HG02870 (cell line): ENCODE measurements around the gene BRD3OS.
"Not testable (repeated sequence)": the region's sequence is repeated elsewhere in the genome, so short reads cannot be mapped to it uniquely, and the experiment has no call there.

Experiments used
- ATAC-seq: cut with Tn5 transposase; IDR thresholded peaks from one replicate; pipeline ENCODE4 v1.9.1; 2021; ENCODE audit warnings: mild to moderate bottlenecking, moderate library complexity; ENCODE audit not compliant: unreplicated experiment

The BRD3OS gene

DNA sequence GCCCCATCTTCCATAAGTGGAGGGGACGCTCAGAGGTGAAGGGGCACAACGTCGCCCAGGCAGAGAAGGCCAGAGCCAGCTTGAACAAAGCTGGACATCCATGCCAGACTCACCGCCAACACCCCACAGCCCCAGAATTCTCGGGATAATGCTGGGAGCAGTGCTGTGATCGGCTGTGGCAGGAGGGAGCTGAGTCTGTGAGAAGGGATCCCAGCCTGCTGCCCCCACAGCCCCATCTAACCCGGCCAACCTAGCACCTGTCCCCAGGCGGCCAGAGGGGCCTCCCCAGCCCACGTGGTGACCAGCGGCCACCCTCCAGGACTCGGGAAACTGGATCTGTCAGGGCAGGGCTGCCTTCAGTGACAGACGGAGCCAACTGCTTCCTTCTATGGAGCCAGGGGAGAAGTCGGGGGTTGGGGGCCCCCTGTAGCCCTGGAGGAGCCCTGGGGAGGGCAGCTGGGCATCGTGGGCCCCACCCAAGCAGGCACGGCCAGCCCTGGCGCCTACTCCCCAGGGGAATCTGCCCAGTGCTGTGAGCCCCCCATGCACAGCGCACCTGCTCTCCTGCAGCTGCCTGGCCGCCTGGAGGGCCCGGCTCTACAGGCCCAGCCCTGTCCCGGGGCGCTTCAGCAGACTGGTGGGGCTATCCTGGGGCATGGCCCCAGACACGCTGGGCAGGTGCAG, 36.5 kb downstream of the BRD3OS start:
- no peak for ATAC-seq

DNA sequence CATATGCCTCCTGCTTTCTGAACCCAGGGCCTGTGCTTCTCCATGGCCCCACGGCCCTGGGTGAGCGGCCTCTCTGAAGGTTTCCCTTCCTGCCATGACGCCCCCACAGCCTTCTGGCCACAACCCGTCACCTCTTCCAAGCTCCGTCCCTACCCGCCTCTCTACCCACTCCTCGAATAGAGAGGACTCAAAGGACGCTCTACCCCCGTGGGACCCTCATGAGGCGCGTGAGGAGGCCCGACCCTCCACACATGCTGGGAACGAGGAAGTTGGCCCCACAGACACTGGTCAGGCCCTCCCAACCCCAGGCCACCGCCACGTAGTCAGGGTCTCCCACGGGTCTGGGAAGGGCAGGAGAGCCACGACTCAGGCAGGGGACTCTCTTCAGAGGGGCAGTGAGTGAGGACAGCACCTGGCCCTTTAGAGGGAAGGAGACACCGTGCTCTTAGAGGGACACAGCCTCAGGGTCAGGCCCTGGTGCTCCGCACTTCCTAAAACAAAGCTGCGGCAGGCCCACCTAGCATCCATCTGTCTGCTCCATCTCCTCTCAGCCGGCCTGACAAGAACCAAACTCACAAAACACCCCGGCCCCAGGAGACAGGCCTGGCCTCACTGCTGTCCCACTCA, 37.3 kb downstream of the BRD3OS start:
- ATAC-seq: no peak

DNA sequence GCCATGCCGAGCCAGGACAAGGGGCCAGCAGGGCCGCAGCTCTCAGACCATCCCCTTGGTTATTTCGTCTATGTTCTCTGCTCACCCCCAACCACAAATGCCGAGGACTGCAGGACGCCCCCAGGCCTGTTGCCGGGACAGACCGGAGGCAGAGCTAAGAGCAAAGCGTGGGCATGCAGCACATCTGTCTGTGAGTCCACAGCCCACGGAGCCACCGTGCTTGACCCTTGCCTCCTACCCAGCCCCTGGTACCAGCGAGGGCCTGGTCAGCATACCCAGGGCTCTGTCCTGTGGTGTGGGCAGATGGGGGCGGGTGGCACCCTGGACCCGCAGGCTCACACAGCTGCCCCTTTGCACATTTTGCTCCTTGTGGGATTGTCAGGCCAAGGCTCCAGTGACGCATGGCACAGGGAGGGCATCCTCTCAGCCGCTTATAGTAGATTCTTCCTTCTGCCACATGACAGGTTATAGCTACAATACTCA, 37.8 kb downstream of the BRD3OS start:
- no peak for ATAC-seq

DNA sequence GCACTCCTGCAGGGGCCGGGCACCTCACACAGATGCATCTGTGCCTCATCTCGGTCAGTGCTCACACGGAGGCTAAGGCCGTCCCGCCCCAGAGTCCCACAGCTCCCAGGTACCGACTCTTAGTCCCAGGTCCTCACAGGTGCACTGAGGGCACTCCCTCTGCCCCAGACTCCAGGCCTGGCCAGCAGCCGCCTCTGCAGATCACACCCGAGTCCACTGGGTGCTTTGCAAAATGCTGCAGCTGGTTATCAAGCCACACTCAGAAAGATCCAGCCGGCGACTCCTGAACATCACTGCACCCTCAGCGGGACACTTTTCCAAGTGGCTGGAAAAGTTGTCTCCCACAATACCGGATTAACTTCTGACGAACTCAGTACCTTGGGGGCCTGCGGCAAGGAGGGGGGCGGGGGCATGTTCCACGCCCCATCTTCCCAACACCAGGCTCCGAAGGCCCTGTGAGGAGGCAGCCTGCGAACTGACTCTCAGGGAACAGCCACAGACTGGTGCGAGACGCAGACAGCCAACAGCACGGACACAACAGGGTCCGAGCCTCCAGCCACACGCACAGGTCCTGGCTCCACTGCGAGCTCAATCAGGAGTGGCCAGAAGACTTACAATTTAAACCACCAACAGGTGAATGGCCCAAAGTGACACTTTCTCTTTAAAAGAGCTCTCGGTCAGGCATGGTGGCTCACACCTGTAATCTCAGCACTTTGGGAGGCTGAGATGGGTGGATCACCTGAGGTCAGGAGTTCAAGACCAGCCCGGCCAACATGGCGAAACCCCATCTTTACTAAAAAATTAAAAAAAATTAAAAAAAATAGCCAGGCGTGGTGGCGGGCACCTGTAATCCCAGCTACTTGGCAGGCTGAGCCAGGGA, 38.5 kb downstream of the BRD3OS start:
- ATAC-seq: no peak

DNA sequence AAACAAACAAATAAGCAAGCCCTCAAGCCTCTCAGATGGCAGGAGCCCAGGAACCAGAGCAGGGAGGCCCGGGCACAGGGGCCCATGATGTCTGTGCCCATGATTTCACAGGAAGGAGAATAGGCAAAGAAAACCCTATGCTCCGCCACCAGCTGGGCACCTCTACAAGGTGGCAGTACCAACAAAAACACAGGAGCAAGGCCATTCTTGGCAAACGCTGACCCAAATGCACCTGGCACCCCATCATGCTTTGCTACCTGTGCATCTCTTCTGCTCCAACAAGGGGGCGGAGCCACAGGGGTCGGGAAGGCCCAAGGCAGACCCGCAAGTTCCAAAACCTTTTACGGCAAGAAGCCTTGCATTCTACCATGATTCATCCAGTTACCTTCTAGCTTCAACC, 39.4 kb downstream of the BRD3OS start:
- no peak for ATAC-seq

DNA sequence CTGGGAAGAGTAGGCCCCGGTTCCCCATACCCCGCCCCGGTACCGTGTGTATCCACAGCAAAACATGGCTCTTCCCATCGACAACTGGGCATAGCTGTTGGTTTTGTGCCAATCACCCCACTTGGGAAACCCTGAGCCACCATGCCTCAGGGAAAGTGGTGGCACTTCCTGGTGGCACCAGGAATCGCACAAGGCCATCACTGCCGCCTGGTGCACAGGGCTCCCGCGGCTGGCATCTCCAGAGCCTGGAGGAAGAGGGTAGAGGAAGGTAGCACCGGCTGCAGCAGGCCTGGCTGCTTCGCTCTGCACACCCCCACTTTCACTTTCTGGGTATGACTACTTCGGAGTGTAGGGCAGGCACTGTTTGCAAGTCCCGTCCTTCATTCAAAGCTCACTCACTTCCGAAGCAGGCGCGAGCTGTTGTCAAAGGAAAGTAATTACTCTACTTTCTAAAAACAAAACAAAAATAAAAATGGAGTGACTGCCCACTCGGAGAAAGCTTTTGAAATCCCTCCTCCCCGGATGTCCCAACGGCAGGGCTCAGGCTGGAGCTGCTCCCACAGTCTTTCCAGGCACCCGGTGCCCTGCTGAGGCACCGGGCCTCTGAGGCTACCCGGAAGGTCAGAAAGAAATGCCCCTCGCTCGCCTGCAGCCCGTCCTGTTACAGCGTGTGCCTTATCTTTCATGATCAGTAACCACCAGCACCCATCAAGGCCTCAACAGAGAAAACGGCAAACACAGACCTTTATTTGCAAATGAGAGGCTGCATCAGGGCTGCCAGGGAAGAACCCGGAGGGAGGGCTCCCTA, 40.5 kb downstream of the BRD3OS start:
- peak; percentile 28 for ATAC-seq

DNA sequence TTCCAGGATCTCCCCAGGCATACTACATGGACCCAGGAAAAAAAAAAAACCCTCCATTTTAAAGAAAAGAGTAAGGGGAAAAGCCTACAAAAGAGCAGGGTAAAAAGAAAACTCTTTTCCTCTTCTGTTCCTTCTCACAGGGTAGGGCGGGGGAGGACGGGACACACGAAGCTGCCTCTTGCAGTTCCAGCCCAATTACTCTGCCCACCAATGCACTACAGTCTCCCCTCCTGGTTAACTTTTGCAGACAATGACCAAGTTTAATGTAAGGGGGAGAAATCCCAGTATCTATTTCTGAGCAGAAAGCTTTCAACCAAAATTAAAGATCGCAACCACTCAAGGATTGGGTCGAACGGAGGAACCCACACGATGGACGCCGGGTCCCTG, 41.2 kb downstream of the BRD3OS start:
- no peak for ATAC-seq

DNA sequence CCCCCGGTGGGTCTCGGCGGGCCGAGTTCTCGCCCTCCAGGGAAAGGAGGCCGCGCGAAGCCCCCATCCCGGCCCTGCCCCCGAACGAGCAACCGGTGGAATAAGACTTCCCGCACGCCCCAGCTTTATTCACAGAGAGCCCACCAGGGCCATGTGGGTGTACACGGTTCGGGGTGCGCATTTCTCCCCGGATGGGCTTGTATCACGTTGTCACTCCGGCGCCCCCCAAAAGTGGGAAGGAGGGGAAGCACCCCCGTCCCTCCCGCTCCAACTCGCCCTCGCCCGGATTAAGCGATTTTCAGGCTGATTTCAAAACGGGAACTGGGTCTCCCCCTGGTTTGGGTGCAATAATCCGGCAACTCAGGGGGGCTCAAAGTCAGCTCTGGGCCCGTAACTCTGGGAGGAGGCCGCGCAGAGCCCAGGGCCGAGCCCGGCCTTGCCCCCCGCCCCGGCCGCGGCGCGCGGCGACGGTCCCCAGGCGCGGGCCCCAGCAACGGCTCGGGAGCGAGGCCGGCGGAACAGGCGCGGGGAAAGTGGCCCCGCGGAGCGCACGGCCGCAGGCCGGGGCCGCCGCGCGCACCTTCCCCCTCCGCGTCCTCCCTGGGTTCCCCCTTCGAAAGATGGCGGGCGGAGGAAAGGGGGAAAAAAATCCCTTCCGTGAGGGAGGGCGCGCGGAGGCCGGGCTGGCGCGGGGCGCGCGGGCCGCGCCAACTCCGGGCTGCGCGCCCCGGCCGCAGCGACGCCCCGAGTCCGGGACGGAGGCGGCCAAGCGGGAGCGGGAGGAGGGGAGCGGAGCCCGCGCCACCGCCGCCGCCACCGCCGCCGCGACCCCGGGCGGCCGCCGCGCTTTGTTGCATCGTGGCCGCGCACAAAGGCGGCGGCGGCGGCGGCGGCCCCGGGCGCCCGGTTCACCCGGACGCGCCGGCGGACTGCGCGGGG, 41.9 kb downstream of the BRD3OS start:
- ATAC-seq: peak; percentile 10

DNA sequence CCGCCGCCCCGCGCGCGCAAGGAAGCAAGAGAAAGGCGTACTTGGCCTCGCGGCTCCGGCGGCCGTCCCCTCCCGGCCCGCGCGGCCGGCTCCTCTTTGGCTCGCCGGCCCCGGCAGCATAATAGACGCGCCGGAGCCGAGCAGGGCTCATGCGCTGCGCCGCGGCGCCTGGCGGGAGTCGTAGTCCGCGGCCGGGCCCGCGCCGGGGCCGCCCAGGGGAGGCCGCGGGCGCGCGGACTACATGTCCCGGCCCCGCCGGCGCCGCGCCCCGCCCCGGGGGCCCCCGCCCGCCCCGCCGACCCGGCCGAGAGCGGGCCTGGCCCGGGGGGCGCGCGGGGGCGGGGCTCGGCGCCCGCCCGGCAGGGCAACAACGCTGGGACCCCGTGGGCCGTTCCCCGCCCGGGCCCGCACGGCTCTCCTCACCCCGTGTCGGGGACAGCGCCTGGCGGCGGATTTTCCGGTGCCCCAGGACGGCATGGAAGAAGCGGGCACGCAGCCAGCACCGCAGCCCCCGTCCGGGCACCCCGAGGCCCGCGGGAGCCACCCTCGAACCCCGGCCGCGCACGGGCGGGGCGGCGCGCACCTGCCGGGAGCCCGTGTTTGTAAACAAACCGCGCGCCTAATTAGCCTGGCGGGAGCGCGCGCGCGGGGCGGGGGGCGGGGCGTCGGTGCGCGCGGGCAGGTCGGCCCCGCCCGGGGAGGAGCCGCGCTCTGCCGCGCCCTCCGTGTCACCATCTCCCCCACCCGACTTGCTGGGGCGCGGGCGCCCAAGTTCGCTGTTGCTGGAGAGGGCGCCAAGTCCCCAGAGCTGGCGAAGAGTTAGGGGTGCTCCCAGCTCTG, 42.8 kb downstream of the BRD3OS start, which contains the start of gene BRD3:
Gene BRD3, minus strand, starts transcription at position 123 of the 840 bp plus-strand sequence. CDS start 14,549 bp downstream, outside the sequence.
- peak; percentile 68 for ATAC-seq

DNA sequence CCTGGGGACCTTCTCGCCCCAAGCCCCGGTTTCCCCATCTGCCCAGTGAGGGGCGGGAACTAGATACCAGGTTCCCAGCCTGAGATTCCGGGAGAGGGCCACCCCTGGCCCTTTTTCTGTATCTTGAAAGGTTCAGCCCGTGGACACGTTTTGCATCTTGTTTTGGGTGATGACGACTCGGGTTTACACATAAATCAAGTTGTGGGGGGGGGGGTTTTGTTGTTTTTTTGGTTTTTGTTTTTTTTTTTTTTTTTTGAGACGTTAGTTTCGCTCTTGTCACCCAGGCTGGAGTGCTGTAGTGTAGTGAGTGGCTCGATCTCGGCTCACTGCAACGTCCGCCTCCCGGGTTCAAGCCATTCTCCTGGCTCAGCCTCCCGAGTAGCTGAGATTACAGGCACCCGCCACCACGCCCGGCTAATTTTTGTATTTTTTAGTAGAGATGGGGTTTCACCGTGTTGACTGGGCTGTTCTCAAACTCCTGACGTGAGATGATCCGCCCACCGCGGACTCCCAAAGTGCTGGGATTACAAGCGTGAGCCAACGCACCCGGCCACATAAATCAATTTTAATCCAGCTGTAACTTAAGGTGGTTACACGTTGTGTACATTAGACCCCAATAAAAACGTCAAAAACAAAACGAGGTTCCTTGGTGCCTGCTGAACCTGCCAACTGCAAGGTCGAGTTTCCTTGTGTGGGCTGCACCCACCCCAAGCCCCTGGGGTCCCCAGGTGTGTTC, 43.6 kb downstream of the BRD3OS start:
- no peak for ATAC-seq

DNA sequence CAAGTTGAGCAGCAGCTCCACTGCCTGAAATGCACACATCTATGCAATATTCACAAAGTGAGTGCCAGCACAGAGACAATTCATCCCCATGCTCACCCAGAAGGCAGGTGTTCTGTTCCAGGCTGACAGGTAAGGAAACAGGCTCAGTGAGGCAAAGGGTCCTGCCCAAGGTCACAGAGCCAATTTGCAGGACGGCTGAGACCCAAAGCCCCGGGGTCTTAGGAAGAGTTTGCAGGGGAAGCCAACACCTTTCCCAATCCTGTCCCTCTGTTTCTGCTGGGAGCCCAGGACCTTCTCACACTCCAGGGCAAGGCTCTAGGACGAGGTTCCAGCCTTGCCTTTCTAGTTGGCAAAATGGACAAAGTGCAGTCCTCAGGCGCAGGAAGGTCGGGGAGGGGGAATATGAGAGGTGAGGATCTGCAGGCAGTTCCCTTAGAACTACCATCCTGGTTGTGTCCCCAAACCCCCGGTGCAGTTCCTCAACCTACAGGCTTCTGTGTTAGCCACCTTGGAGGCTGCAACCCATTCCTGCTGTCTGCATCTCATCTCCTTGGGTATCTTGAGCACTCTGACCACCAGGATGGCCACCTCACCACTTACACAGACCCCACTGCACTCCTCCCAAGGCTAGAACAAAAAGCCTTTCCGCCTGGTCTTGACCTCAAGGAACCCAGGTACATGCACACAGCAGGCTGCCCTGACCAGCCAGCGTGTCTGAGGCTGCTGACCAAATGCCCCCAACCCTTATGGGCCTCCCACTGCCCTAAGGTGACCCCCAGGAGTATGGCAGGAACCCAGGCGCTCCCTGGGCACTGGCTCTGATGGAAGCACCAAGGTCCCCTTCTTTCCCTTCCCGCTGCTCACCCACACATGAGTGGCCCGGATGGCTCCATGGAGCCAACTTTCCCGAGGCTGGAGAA, 44.5 kb downstream of the BRD3OS start:
- ATAC-seq: no peak

DNA sequence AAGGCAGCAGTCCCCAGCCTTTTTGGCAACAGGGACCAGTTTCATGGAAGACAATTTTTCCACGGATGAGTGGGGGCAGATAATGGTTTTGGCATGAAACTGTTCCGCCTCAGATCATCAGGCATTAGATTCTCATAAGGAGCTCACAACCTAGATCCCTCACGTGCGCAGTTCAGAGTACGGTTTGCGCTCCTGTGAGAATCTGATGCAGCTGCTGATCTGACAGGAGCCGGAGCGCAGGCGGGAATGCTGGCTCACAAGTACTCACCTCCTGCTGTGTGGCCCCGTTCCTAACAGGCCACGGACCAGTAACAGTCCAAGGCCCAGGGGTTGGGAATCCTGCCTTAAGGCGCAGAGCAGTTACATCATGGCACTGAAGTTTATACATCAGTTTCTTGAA, 45.9 kb downstream of the BRD3OS start:
- no peak for ATAC-seq

DNA sequence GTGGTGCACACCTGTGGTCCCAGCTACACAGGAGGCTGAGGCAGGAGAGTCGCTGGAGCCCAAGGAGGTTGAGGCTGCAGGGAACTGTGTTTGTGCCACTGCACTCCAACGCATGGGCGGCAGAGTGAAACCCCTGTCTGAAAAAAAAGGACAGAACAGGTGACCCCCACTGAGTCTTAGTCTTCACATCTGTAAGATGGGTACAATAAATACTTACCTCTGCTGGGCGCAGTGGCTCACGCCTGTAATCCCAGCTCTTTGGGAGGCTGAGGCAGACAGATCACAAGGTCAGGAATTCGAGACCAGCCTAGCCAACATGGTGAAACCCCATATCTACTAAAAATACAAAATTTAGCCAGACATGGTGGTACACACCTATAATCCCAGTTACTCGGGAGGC, 47.4 kb downstream of the BRD3OS start:
- not testable (repeated sequence) for ATAC-seq

DNA sequence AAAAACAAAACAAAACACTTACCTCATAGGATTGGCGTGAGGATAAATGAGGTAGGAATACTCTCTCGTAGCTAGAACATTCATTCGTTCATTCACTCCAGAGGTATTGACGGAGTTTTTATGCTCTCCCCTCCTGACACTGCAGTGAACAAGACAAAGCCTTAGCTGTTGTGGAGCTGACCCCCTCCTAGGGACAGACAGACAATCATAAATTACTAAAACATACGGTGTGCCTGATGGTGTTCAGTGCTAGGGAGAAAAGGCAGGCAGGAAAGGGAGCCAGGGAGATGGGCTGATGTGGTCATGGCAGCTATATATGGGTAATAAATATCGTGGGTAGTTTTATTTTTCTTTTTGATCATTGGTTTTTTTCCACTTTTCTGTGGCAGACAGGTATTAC, 48.2 kb downstream of the BRD3OS start:
- ATAC-seq: no peak

DNA sequence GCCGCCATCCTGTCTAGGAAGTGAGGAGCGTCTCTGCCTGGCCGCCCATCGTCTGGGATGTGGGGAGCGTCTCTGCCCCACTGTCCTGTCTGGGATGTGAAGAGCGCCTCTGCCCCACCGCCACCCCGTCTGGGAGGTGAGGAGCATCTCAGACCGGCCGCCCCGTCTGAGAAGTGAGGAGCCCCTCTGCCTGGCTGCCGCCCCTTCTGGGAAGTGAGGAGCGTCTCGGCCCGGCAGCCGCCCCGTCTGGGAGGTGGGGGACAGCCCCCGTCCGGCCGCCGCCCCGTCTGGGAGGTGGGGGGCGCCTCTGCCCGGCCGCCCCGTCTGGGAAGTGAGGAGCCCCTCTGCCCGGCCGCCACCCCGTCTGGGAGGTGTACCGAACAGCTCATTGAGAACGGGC, 50.4 kb downstream of the BRD3OS start:
- not testable (repeated sequence) for ATAC-seq

DNA sequence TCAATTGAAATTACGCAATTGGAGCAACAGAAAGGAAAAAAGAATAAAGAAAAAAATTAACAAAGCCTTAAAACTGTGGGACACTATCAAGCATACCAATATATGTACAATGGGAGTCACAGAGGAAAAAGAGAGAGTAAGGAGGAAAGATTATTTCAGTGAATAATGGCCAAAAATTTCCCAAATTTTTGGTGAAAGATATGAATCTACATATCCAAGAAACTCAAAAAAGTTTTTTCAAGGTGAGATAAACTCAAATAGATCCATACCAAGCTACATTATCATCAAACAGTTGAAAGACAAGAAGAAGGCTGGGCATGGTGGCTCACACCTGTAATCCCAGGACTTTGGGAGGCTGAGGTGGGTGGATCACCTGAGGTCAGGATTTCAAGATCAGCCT, 51.4 kb downstream of the BRD3OS start:
- no peak for ATAC-seq
